Measurements from ENCODE around the gene ETV7.

DNA sequence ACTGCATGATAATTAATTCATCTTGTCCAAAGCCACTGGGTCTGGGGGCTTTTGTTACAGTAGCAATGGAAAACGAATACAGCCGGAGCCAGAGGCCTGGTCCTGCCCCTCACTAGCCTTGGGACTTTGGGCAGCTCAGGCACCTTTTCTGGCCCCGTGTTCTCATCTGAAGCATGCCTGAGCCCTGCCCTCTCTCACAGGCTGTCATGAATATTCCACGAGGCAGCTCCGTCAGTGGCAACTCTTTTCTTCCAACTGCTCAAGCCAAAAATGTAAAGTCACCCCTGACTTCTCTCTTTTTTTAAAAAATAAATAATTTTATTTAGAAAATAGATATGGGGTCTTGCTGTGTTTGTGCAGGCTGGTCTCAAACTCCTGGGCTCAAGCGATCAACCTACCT lies 56.1 kb downstream of the ETV7 start:
- TF ChIP-seq SNAI2 (CRISPR knock-in tag; IDR thresholded peaks at IDR 0.05) (no peak), TOX (CRISPR knock-in tag; IDR thresholded peaks at IDR 0.05; ENCODE audit: borderline replicate concordance) (no peak), PPARA (CRISPR knock-in tag; IDR thresholded peaks at IDR 0.05; ENCODE audit: borderline replicate concordance) (no peak), RARB (CRISPR knock-in tag; IDR thresholded peaks at IDR 0.05) (no peak), ZNF565 (CRISPR knock-in tag; conservative IDR thresholded peaks at IDR 0.05; ENCODE audit: low read depth) (no peak), ISL1 (CRISPR knock-in tag; IDR thresholded peaks at IDR 0.05) (no peak), ZFP3 (CRISPR knock-in tag; IDR thresholded peaks at IDR 0.05) (no peak), CSDC2 (CRISPR knock-in tag; IDR thresholded peaks at IDR 0.05) (no peak)
- TF ChIP-seq, protein P1, sequence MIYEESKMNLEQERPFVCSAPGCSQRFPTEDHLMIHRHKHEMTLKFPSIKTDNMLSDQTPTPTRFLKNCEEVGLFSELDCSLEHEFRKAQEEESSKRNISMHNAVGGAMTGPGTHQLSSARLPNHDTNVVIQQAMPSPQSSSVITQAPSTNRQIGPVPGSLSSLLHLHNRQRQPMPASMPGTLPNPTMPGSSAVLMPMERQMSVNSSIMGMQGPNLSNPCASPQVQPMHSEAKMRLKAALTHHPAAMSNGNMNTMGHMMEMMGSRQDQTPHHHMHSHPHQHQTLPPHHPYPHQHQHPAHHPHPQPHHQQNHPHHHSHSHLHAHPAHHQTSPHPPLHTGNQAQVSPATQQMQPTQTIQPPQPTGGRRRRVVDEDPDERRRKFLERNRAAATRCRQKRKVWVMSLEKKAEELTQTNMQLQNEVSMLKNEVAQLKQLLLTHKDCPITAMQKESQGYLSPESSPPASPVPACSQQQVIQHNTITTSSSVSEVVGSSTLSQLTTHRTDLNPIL (CRISPR knock-in tag; IDR thresholded peaks at IDR 0.05; ENCODE audit: low read depth), result no peak
- TF ChIP-seq, protein P2, sequence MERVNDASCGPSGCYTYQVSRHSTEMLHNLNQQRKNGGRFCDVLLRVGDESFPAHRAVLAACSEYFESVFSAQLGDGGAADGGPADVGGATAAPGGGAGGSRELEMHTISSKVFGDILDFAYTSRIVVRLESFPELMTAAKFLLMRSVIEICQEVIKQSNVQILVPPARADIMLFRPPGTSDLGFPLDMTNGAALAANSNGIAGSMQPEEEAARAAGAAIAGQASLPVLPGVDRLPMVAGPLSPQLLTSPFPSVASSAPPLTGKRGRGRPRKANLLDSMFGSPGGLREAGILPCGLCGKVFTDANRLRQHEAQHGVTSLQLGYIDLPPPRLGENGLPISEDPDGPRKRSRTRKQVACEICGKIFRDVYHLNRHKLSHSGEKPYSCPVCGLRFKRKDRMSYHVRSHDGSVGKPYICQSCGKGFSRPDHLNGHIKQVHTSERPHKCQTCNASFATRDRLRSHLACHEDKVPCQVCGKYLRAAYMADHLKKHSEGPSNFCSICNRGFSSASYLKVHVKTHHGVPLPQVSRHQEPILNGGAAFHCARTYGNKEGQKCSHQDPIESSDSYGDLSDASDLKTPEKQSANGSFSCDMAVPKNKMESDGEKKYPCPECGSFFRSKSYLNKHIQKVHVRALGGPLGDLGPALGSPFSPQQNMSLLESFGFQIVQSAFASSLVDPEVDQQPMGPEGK (CRISPR knock-in tag; IDR thresholded peaks at IDR 0.05; ENCODE audit: borderline replicate concordance), result no peak
